Neural progenitor cell (in vitro differentiated cells): ENCODE data around the gene CD81.

Experiments
- EZH2 ChIP-seq: fragments of 200-600 bp; sonication (generic); IDR thresholded peaks from 2 replicates; pipeline ENCODE4 v1.6.1; 2017; ENCODE audit warnings: antibody characterized with exemption, mild to moderate bottlenecking, moderate library complexity
- TF ChIP-seq, protein P1 (sequence below): fragments of 200-600 bp; sonication (generic); IDR thresholded peaks from 2 replicates; pipeline ENCODE4 v1.5.1; 2017; ENCODE audit warnings: antibody characterized with exemption, mild to moderate bottlenecking

DNA sequence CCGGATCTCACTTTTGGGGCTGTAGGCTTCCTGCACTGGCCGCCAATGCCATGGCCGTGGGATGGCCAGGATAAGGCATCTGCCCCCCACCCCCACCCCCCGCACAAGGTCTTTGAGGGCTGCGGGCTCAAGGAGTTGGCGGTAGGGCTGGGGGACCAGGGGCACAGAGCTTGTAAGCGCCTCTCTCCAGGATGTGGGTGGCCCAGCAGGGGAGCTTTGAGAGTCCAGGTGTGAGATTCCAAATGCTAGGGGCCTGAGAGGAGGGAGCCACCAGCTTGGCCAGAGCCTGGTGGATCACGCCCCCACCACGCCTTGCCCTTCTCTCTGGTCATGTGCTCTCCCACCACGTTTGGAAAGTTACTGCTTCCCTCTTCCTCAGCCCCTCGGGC, 5.0 kb downstream of the CD81 start:
- TF ChIP-seq, protein P1, sequence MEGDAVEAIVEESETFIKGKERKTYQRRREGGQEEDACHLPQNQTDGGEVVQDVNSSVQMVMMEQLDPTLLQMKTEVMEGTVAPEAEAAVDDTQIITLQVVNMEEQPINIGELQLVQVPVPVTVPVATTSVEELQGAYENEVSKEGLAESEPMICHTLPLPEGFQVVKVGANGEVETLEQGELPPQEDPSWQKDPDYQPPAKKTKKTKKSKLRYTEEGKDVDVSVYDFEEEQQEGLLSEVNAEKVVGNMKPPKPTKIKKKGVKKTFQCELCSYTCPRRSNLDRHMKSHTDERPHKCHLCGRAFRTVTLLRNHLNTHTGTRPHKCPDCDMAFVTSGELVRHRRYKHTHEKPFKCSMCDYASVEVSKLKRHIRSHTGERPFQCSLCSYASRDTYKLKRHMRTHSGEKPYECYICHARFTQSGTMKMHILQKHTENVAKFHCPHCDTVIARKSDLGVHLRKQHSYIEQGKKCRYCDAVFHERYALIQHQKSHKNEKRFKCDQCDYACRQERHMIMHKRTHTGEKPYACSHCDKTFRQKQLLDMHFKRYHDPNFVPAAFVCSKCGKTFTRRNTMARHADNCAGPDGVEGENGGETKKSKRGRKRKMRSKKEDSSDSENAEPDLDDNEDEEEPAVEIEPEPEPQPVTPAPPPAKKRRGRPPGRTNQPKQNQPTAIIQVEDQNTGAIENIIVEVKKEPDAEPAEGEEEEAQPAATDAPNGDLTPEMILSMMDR = no peak
- TF ChIP-seq EZH2 = no peak
